AG04449 (cell line): ENCODE measurements around the gene AASS.

Experiments used
- CTCF ChIA-PET: fragments of 350-600 bp; formaldehyde crosslinking; extraction: SDS; loops from one replicate; lab custom pipeline; 2021; ENCODE audit warnings: antibody characterized with exemption; lab: Yijun Ruan, JAX
- POLR2A ChIA-PET: fragments of 400-600, 350-600 bp; formaldehyde crosslinking; extraction: SDS; loops from one replicate; lab custom pipeline; 2020; ENCODE audit warnings: antibody characterized with exemption, inconsistent platforms; lab: Yijun Ruan, JAX
- DNase-seq: peaks from one replicate; pipeline ENCODE4 v3.0.0-alpha.2; 2010; ENCODE audit warnings: low read depth, low spot score
- H3K4me3 ChIP-seq: 2 replicates; pipeline ENCODE4 v1.5.1; 2011; ENCODE audit warnings: low read depth, mild to moderate bottlenecking, control low read depth, low read length
- CTCF ChIP-seq: IDR thresholded peaks from one replicate; pipeline ENCODE4 v1.5.1; 2011; ENCODE audit warnings: mild to moderate bottlenecking, moderate library complexity, low read length, control low read depth, inconsistent platforms; ENCODE audit not compliant: insufficient read depth; ENCODE audit errors: missing control alignments

The AASS gene

GRCh38 chr7:122095642-122096041 is 48.4 kb downstream of the AASS start:
- no peak for TF ChIP-seq CTCF

GRCh38 chr7:122094549-122094948 is 49.5 kb downstream of the AASS start:
- CTCF ChIA-PET: interaction anchor here (1.1 to 3.1 kb wide), 6 partner anchors 9 to 438 kb away, joined by 3 to 20 read pairs (median 4); no protein-coding TSS in a partner anchor
- DNase-seq: no peak
- no peak for TF ChIP-seq CTCF
- H3K4me3 ChIP-seq: no peak overlapping the region
- POLR2A ChIA-PET: no interaction called here

More at GRCh38 chr7:122095642-122096041, 48.4 kb downstream of the AASS start:
- no peak overlapping the region for H3K4me3 ChIP-seq
- ChIA-PET POLR2A (no interaction called here), CTCF (interaction anchor here (0.9 to 1.1 kb wide), 2 partner anchors 15 to 435 kb away, joined by 3 read pairs; no protein-coding TSS in a partner anchor)
- DNase-seq: no peak

GRCh38 chr7:122092964-122093797 is 50.9 kb downstream of the AASS start:
- POLR2A ChIA-PET: no interaction called here
- DNase-seq: peak; percentile 44
- peak; percentile 82 for TF ChIP-seq CTCF
- H3K4me3 ChIP-seq: no peak overlapping the region
- CTCF ChIA-PET: interaction anchor here (0.6 to 3.1 kb wide), 26 partner anchors 9 to 442 kb away, joined by 3 to 20 read pairs (median 4); partner anchors contain the start of gene AASS

- no peak for DNase-seq
- H3K4me3 ChIP-seq: no peak overlapping the region
- TF ChIP-seq CTCF: no peak
- CTCF ChIA-PET: interaction anchor here (3.0 kb wide), 1 partner anchor 10 kb away, joined by 16 read pairs; no protein-coding TSS in a partner anchor
- POLR2A ChIA-PET: no interaction called here
Observed at GRCh38 chr7:122082670-122083069, 61.4 kb downstream of the AASS start.

- no peak for TF ChIP-seq CTCF
- H3K4me3 ChIP-seq: no peak overlapping the region
- CTCF ChIA-PET: interaction anchor here (3.0 kb wide), 1 partner anchor 11 kb away, joined by 16 read pairs; no protein-coding TSS in a partner anchor
- no peak for DNase-seq
- POLR2A ChIA-PET: no interaction called here
Observed at GRCh38 chr7:122082160-122082559, 61.9 kb downstream of the AASS start.

- DNase-seq: no peak
- H3K4me3 ChIP-seq: no peak overlapping the region
- TF ChIP-seq CTCF: no peak
- ChIA-PET POLR2A (no interaction called here), CTCF (no interaction called here)
Observed at GRCh38 chr7:122073635-122074034, 70.4 kb downstream of the AASS start.
